Neutrophil (primary cell): ENCODE measurements around the gene KLHL3.
"Not testable (repeated sequence)": the region's sequence is repeated elsewhere in the genome, so short reads cannot be mapped to it uniquely, and the experiment has no call there.

Experiments
- H3K27ac ChIP-seq: fragments of 200-600 bp; sonication (generic); 2 replicates; pipeline ENCODE4 v1.5.1; 2016; ENCODE audit warnings: mild to moderate bottlenecking, moderate library complexity
- H3K27me3 ChIP-seq: fragments of 200-600 bp; sonication (generic); 2 replicates; pipeline ENCODE4 v1.6.0; 2016; ENCODE audit warnings: mild to moderate bottlenecking
- H3K36me3 ChIP-seq: fragments of 200-600 bp; sonication (generic); 2 replicates; pipeline ENCODE4 v1.5.1; 2017
- H3K4me1 ChIP-seq, 2 experiments: fragments of 200-600 bp in 1 of 2; sonication (generic) in 1 of 2; 1 replicate in 1 of 2; 2 replicates in 1 of 2; pipeline versions ENCODE4 v1.5.1 to v1.6.1; 2013 to 2016; ENCODE audit warnings: low read depth in 1 of 2, low read length in 1 of 2, mild to moderate bottlenecking in 1 of 2, moderate library complexity in 1 of 2; ENCODE audit not compliant: control insufficient read depth in 1 of 2, insufficient read depth in 1 of 2
- H3K4me3 ChIP-seq, 2 experiments: fragments of 200-600 bp in 1 of 2; sonication (generic) in 1 of 2; 1 replicate in 1 of 2; 2 replicates in 1 of 2; pipeline ENCODE4 v1.5.1; 2013 to 2016; ENCODE audit warnings: low read depth in 1 of 2, low read length in 1 of 2, mild to moderate bottlenecking in 1 of 2, moderate library complexity in 1 of 2
- H3K9me3 ChIP-seq: fragments of 200-600 bp; sonication (generic); 2 replicates; pipeline ENCODE4 v1.5.1; 2016
- TF ChIP-seq, protein P1 (sequence below): fragments of 200-600 bp; sonication (generic); IDR thresholded peaks from 2 replicates; pipeline ENCODE4 v1.5.1; 2016; ENCODE audit warnings: antibody characterized with exemption

Gene KLHL3, protein sequence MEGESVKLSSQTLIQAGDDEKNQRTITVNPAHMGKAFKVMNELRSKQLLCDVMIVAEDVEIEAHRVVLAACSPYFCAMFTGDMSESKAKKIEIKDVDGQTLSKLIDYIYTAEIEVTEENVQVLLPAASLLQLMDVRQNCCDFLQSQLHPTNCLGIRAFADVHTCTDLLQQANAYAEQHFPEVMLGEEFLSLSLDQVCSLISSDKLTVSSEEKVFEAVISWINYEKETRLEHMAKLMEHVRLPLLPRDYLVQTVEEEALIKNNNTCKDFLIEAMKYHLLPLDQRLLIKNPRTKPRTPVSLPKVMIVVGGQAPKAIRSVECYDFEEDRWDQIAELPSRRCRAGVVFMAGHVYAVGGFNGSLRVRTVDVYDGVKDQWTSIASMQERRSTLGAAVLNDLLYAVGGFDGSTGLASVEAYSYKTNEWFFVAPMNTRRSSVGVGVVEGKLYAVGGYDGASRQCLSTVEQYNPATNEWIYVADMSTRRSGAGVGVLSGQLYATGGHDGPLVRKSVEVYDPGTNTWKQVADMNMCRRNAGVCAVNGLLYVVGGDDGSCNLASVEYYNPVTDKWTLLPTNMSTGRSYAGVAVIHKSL

DNA sequence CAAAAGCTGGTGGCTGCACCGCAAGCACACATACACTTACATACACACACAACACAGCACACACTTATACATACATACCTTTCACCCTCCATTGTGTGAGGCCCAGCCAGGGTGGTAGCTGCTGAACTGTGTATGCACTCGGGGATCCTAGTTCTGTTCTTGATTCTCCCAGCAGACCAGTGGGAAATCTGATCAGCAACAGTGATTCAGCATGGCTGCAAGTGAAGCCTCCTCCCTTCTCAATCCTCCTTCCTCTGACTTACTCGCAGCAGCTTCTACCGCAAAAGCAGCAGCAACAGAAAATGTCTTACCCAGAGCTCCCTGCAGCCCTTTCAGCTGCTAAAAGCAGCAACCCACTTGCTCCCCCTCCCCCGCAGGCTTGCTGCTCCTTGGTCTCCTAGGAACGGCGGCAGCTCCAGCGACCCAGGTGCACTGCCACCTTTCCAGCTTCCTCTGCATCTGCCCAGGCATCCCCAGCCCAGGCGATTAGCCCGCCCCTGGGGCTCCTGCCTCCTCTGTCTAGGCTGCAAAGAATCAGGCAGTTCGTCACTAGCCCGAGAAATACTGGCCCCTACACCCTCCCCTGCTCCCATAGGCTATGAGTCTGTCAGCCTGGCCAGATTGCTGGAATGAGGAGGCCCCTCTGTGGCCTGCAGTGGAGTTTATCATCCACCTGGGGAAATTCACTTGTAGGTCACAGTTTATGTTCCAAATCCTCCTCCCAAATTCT lies at the start of gene KLHL3:
Gene KLHL3, minus strand, starts transcription at position 535 of the 730 bp plus-strand sequence. Its CDS starts 443 bp downstream, at position 92.
- H3K9me3 ChIP-seq: no peaks in the 10 kb centered on the region
- no peak within 1 kb of the TSS for H3K27ac ChIP-seq
- peaks cover 9 to 17% of the 10 kb centered on the region in 2 experiments for H3K4me1 ChIP-seq
- TF ChIP-seq, protein P1, sequence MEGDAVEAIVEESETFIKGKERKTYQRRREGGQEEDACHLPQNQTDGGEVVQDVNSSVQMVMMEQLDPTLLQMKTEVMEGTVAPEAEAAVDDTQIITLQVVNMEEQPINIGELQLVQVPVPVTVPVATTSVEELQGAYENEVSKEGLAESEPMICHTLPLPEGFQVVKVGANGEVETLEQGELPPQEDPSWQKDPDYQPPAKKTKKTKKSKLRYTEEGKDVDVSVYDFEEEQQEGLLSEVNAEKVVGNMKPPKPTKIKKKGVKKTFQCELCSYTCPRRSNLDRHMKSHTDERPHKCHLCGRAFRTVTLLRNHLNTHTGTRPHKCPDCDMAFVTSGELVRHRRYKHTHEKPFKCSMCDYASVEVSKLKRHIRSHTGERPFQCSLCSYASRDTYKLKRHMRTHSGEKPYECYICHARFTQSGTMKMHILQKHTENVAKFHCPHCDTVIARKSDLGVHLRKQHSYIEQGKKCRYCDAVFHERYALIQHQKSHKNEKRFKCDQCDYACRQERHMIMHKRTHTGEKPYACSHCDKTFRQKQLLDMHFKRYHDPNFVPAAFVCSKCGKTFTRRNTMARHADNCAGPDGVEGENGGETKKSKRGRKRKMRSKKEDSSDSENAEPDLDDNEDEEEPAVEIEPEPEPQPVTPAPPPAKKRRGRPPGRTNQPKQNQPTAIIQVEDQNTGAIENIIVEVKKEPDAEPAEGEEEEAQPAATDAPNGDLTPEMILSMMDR: no peak
- H3K36me3 ChIP-seq: no peaks in the 10 kb centered on the region
- peaks cover 39% of the 10 kb centered on the region for H3K27me3 ChIP-seq
- no peak within 1 kb of the TSS for H3K4me3 ChIP-seq

DNA sequence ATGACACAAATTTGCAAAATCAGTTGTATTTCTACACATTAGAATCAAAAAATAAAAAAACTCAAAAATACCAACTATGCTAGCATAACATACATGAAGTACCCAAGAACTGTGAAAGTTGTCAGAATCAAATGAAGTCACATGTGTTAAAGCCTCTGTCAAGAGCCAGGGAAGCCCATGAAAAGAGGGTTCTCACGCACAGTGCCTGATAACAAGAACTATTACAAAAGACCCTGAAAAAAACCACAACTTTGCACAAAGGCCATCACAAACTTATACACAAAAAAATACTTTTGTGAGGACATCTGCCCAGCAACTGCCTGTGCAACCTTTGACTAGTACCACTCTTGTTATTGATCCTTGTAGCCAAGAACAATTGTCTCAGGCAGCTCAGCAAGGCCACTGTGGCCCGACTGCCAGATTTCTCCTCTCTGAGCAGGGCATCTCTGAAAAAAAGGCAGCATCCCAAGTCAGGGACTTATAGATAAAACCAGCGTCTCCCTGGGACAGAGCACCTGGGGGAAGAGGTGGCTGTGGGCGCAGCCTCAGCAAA lies 47.2 kb upstream of the KLHL3 start:
- no peak overlapping the region for H3K27ac ChIP-seq
- no peaks in the 10 kb centered on the region for H3K27me3 ChIP-seq
- H3K36me3 ChIP-seq: no peaks in the 10 kb centered on the region
- H3K4me1 ChIP-seq: no peaks in the 10 kb centered on the region
- no peak overlapping the region for H3K4me3 ChIP-seq
- H3K9me3 ChIP-seq: no peaks in the 10 kb centered on the region
- TF ChIP-seq, protein P1: no peak

DNA sequence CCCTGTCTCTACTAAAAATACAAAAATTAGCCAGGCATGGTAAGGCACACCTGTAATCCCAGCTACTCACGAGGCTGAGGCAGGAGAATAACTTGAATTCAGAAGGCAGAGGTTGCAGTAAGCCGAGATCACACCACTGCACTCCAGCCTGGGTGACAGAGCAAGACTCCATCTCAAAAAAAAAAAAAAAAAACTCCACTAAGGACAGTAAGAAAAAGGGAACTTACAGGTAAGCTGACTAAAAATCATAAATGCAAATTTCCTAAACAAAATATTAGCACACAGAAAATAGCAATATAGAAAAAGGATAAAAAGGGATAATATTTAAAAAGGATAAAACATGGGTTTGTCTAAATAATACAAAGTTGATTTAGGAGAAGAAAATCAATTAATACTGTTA lies 46.2 kb upstream of the KLHL3 start:
- Histone ChIP-seq H3K36me3 (no peaks in the 10 kb centered on the region), H3K27ac (no peak overlapping the region), H3K4me1 (no peaks in the 10 kb centered on the region), H3K9me3 (no peaks in the 10 kb centered on the region), H3K4me3 (no peak overlapping the region), H3K27me3 (no peaks in the 10 kb centered on the region)
- TF ChIP-seq, protein P1: no peak

DNA sequence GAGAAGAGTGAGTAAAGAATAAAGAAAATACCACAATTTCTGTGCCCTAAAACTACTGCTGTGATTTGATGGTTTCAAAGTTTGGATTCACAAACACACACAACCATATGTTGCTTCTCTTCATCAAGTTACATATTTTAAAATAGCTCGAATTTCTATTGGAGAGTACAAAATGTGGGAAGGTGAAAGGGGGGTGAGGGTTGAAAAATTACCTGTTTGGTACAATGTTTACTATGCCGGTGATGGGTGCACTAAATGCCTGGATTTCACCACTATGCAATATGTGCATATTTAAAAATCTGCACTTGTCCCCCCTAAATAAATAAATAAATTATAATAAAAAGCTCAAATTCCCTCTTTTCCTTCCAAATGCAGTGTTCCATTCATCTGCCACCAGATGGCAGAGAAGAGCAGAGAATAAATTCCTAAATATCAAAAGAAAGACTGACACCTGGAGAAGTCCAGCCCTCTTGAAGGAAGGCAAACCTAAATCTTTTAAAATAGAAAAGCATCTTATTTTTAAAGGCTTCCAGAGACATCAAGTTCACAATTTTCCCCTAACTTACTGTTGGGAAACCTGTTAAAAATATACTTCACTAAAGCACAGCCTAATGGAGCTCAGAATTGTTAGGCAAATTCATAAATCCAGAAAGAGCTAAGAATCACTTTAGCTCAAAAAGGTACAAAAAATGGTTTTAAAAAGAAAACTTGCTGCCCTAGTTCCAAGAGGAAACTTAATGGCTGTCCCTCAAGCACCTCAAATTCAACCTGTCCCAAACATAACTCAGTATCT lies 43.1 kb upstream of the KLHL3 start:
- no peak overlapping the region for H3K27ac ChIP-seq
- H3K27me3 ChIP-seq: no peaks in the 10 kb centered on the region
- H3K4me3 ChIP-seq: no peak overlapping the region
- H3K4me1 ChIP-seq: no peaks in the 10 kb centered on the region
- no peaks in the 10 kb centered on the region for H3K36me3 ChIP-seq
- TF ChIP-seq, protein P1: peak; percentile 20
- H3K9me3 ChIP-seq: no peaks in the 10 kb centered on the region

DNA sequence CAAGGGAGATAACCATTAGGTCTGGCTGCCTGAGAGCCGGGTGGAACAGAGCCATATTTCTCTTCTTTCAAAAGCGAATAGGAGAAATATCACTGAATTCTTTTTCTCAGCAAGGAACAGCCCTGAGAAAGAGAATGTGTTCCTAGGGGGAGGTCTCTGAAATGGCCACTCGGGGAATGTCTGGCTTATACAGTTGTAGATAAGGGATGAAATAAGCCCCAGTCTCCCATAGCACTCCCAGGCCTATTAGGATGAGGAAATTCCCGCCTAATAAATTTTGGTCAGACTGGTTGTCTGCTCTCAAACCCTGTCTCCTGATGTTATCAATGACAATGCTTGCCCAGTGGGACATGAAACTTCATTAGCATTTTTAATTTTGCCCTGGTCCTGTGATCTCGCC lies 32.0 kb upstream of the KLHL3 start:
- H3K27ac ChIP-seq, H3K4me1 ChIP-seq, H3K4me3 ChIP-seq, H3K27me3 ChIP-seq, H3K9me3 ChIP-seq, H3K36me3 ChIP-seq: not testable (repeated sequence)
